OCI-LY7 (cell line): ENCODE data around the gene ZNF747.

ENCODE experiments used
- CTCF ChIP-seq: fragments of 200-600 bp; sonication (generic); conservative IDR thresholded peaks from 2 replicates; pipeline ENCODE4 v1.5.1; 2014; ENCODE audit warnings: mild to moderate bottlenecking, antibody characterized with exemption, low read length, moderate library complexity, mixed read lengths
- EZH2phosphoT487 ChIP-seq: fragments of 200-600 bp; sonication (generic); IDR thresholded peaks from 2 replicates; pipeline ENCODE4 v1.6.1; 2018; ENCODE audit warnings: low read depth, borderline replicate concordance, mild to moderate bottlenecking, mixed run types, antibody characterized with exemption, low read length, moderate library complexity, mixed read lengths

- TF ChIP-seq EZH2phosphoT487, result no peak
- no peak for TF ChIP-seq CTCF
Measured at GRCh38 chr16:30494709-30495108, 39.9 kb downstream of the ZNF747 start.
